GM12892 (cell line): ENCODE data around the gene SH3RF3.

Experiments
- POLR2A ChIP-seq: IDR thresholded peaks from 2 replicates; pipeline ENCODE4 v1.6.1; 2011; ENCODE audit warnings: low read depth, low read length, control low read depth
- POLR2AphosphoS5 ChIP-seq: IDR thresholded peaks from 2 replicates; pipeline ENCODE4 v1.6.1; 2011; ENCODE audit warnings: low read depth, low read length, control low read depth

GRCh38 chr2:109421642-109422041 lies 292.6 kb downstream of the SH3RF3 start:
- TF ChIP-seq POLR2A, result no peak
- TF ChIP-seq POLR2AphosphoS5, result no peak
